Measurements from ENCODE around the gene ANXA6.
"Not testable (repeated sequence)": the region's sequence is repeated elsewhere in the genome, so short reads cannot be mapped to it uniquely, and the experiment has no call there.

The ANXA6 gene

GRCh38 chr5:151157426-151158286, at the start of gene ANXA6:
TSS of gene ANXA6 (minus strand) at chr5:151157779. CDS start at chr5:151147901, 9,878 bp downstream.
- peak; percentile 60 for DNase-seq

- no peak for DNase-seq
Observed at GRCh38 chr5:151205411-151205810, 47.8 kb upstream of the ANXA6 start.

- DNase-seq, result no peak
Observed at GRCh38 chr5:151204051-151204450, 46.5 kb upstream of the ANXA6 start.

GRCh38 chr5:151202381-151203139, 45.0 kb upstream of the ANXA6 start:
- no peak for DNase-seq

- DNase-seq, result no peak
Observed at GRCh38 chr5:151200913-151201595, 43.5 kb upstream of the ANXA6 start.

- no peak for DNase-seq
Observed at GRCh38 chr5:151199581-151200185, 42.1 kb upstream of the ANXA6 start.

- no peak for DNase-seq
Observed at GRCh38 chr5:151198861-151199260, 41.3 kb upstream of the ANXA6 start.

GRCh38 chr5:151197291-151197600, 39.7 kb upstream of the ANXA6 start:
- not testable (repeated sequence) for DNase-seq

GRCh38 chr5:151196556-151197290, 39.1 kb upstream of the ANXA6 start:
- DNase-seq, result no peak

- no peak for DNase-seq
Observed at GRCh38 chr5:151195622-151196021, 38.0 kb upstream of the ANXA6 start.

GRCh38 chr5:151192626-151193025, 35.0 kb upstream of the ANXA6 start:
- DNase-seq, result no peak

- DNase-seq, result no peak
Observed at GRCh38 chr5:151191661-151192060, 34.1 kb upstream of the ANXA6 start.

- no peak for DNase-seq
Observed at GRCh38 chr5:151189151-151189550, 31.6 kb upstream of the ANXA6 start.

GRCh38 chr5:151186538-151186937, 29.0 kb upstream of the ANXA6 start:
- no peak for DNase-seq

GRCh38 chr5:151186052-151186451, 28.5 kb upstream of the ANXA6 start:
- no peak for DNase-seq

- no peak for DNase-seq
Observed at GRCh38 chr5:151184316-151185042, 26.9 kb upstream of the ANXA6 start.

- no peak for DNase-seq
Observed at GRCh38 chr5:151183456-151184245, 26.1 kb upstream of the ANXA6 start.

- no peak for DNase-seq
Observed at GRCh38 chr5:151182976-151183375, 25.4 kb upstream of the ANXA6 start.

GRCh38 chr5:151182524-151182900, 24.9 kb upstream of the ANXA6 start:
- DNase-seq, result no peak

GRCh38 chr5:151181818-151182523, 24.4 kb upstream of the ANXA6 start:
- no peak for DNase-seq
